ENCODE results near the gene TMEFF1. TPM values are rescaled to one million over a fixed set of nuclear protein-coding genes. Genes with fewer than 3 reads are reported as not detected.
A peak's percentile ranks its signal among the peaks of the same experiment; 100 is the strongest.

TMEFF1 gene
- total RNA-seq, 1 donor from 2014 or later, result not detected

GRCh38 chr9:100575006-100575405 lies 102.1 kb downstream of the TMEFF1 start:
- DNase-seq (ENCODE audit: low spot score), result no peak

- no peak for DNase-seq (ENCODE audit: low spot score)
Observed at GRCh38 chr9:100575765-100576386, 102.9 kb downstream of the TMEFF1 start.

GRCh38 chr9:100577776-100578448 lies 105.0 kb downstream of the TMEFF1 start, which contains the start of gene CAVIN4:
TSS of gene CAVIN4 (plus strand) at chr9:100578079. CDS start at chr9:100578144, 65 bp downstream.
- peak; percentile 14 for DNase-seq (ENCODE audit: low spot score)

- no peak for DNase-seq (ENCODE audit: low spot score)
Observed at GRCh38 chr9:100578610-100579009, 105.7 kb downstream of the TMEFF1 start.

GRCh38 chr9:100579665-100580064 lies 106.7 kb downstream of the TMEFF1 start:
- DNase-seq (ENCODE audit: low spot score), result peak; percentile 8

GRCh38 chr9:100580257-100580656 lies 107.3 kb downstream of the TMEFF1 start:
- DNase-seq (ENCODE audit: low spot score), result no peak

- DNase-seq (ENCODE audit: low spot score), result no peak
Observed at GRCh38 chr9:100581081-100581480, 108.1 kb downstream of the TMEFF1 start.

- DNase-seq (ENCODE audit: low spot score), result no peak
Observed at GRCh38 chr9:100581661-100582060, 108.7 kb downstream of the TMEFF1 start.

- DNase-seq (ENCODE audit: low spot score), result no peak
Observed at GRCh38 chr9:100583014-100583802, 110.3 kb downstream of the TMEFF1 start.

GRCh38 chr9:100584951-100585350 lies 112.0 kb downstream of the TMEFF1 start:
- DNase-seq (ENCODE audit: low spot score), result no peak

- DNase-seq (ENCODE audit: low spot score), result no peak
Observed at GRCh38 chr9:100586093-100586492, 113.1 kb downstream of the TMEFF1 start.

GRCh38 chr9:100587375-100587774 lies 114.4 kb downstream of the TMEFF1 start:
- no peak for DNase-seq (ENCODE audit: low spot score)

- DNase-seq (ENCODE audit: low spot score), result no peak
Observed at GRCh38 chr9:100589582-100589981, 116.6 kb downstream of the TMEFF1 start.

- DNase-seq (ENCODE audit: low spot score), result no peak
Observed at GRCh38 chr9:100590481-100590880, 117.5 kb downstream of the TMEFF1 start.

GRCh38 chr9:100591139-100591538 lies 118.2 kb downstream of the TMEFF1 start:
- no peak for DNase-seq (ENCODE audit: low spot score)

GRCh38 chr9:100591639-100592412 lies 118.9 kb downstream of the TMEFF1 start:
- DNase-seq (ENCODE audit: low spot score), result no peak

- peak; percentile 71 for DNase-seq (ENCODE audit: low spot score)
Observed at GRCh38 chr9:100595391-100596199, 122.6 kb downstream of the TMEFF1 start.

GRCh38 chr9:100597236-100597635 lies 124.3 kb downstream of the TMEFF1 start:
- DNase-seq (ENCODE audit: low spot score), result no peak

GRCh38 chr9:100598641-100599145 lies 125.7 kb downstream of the TMEFF1 start:
- peak; percentile 83 for DNase-seq (ENCODE audit: low spot score)

- no peak for DNase-seq (ENCODE audit: low spot score)
Observed at GRCh38 chr9:100600521-100601079, 127.7 kb downstream of the TMEFF1 start.

Measured in umbilical cord (tissue), 2 donors.